Bronchial epithelial cell (primary cell): Measurements from ENCODE around the gene LAMA2. TPM values are rescaled to one million over a fixed set of nuclear protein-coding genes. Genes with fewer than 3 reads are reported as not detected.

Experiments
- DNase-seq: peaks from one replicate; pipeline ENCODE4 v3.0.0-alpha.2; 2010; ENCODE audit warnings: low read depth
- FAIRE-seq: peaks from 2 replicates; lab custom pipeline; 2011; peaks lifted over from hg19 to GRCh38; lab: Jason Lieb, UNC
- H3K27me3 ChIP-seq: 2 replicates; pipeline ENCODE4 v1.5.1; 2011; ENCODE audit warnings: low read length; ENCODE audit not compliant: control insufficient read depth, insufficient read depth
- H3K36me3 ChIP-seq: 2 replicates; pipeline ENCODE4 v1.5.1; 2011; ENCODE audit warnings: low read length; ENCODE audit not compliant: control insufficient read depth, insufficient read depth
- H3K4me3 ChIP-seq: 2 replicates; pipeline ENCODE4 v1.5.1; 2011; ENCODE audit warnings: mild to moderate bottlenecking, low read depth, low read length, control low read depth
- CTCF ChIP-seq: IDR thresholded peaks from 2 replicates; pipeline ENCODE4 v1.5.1; 2011; ENCODE audit warnings: mild to moderate bottlenecking, moderate library complexity, low read length, control low read depth, inconsistent platforms; ENCODE audit not compliant: insufficient read depth, severe bottlenecking
- total RNA-seq: library from RNA; depleted of rRNA; stranded (reverse); fragments of >200 nt; gene quantifications from 2 replicates; pipeline ENCODE4 v1.2.1, GENCODE V29; 2014

Gene LAMA2
- total RNA-seq, 1 donor from 2014 or later, result 2.6 TPM

GRCh38 chr6:129212081-129212480 is 329.1 kb downstream of the LAMA2 start:
- FAIRE-seq (no peak), DNase-seq (no peak)
- no peak overlapping the region for H3K4me3 ChIP-seq
- no peaks in the 10 kb centered on the region for H3K27me3 ChIP-seq
- TF ChIP-seq CTCF, result no peak
- no peaks in the 10 kb centered on the region for H3K36me3 ChIP-seq

GRCh38 chr6:129215246-129215645 is 332.3 kb downstream of the LAMA2 start:
- Histone ChIP-seq H3K36me3 (no peaks in the 10 kb centered on the region), H3K4me3 (no peak overlapping the region), H3K27me3 (no peaks in the 10 kb centered on the region)
- DNase-seq (no peak), FAIRE-seq (no peak)
- no peak for TF ChIP-seq CTCF

GRCh38 chr6:129215916-129216520 is 333.1 kb downstream of the LAMA2 start:
- H3K4me3 ChIP-seq, result no peak overlapping the region
- FAIRE-seq (no peak), DNase-seq (peak; percentile 20)
- TF ChIP-seq CTCF, result no peak
- no peaks in the 10 kb centered on the region for H3K36me3 ChIP-seq
- no peaks in the 10 kb centered on the region for H3K27me3 ChIP-seq

- no peak for FAIRE-seq
- Histone ChIP-seq H3K27me3 (no peaks in the 10 kb centered on the region), H3K4me3 (no peak overlapping the region), H3K36me3 (no peaks in the 10 kb centered on the region)
- no peak for TF ChIP-seq CTCF
- DNase-seq, result no peak
Measured at GRCh38 chr6:129217701-129218100, 334.8 kb downstream of the LAMA2 start.

- Histone ChIP-seq H3K36me3 (no peaks in the 10 kb centered on the region), H3K4me3 (no peak overlapping the region), H3K27me3 (no peaks in the 10 kb centered on the region)
- FAIRE-seq (no peak), DNase-seq (no peak)
- no peak for TF ChIP-seq CTCF
Measured at GRCh38 chr6:129233458-129234134, 350.7 kb downstream of the LAMA2 start.
